AG04450 (cell line): ENCODE results near the gene C16orf95. TPM values are rescaled to one million over a fixed set of nuclear protein-coding genes. Genes with fewer than 3 reads are reported as not detected.

Source experiments
- CTCF ChIA-PET: fragments of 300-600, 350-600 bp; formaldehyde crosslinking; extraction: SDS; loops from one replicate; lab custom pipeline; 2022; ENCODE audit warnings: antibody characterized with exemption, inconsistent platforms; lab: Charles Lee
- POLR2A ChIA-PET: fragments of 350-600 bp; formaldehyde crosslinking; extraction: SDS; loops from one replicate; lab custom pipeline; 2021; ENCODE audit warnings: antibody characterized with exemption, inconsistent platforms; lab: Yijun Ruan, JAX
- DNase-seq: peaks from one replicate; pipeline ENCODE4 v3.0.0-alpha.2; 2011; ENCODE audit warnings: low read depth, low spot score
- H3K27ac ChIP-seq: one replicate; pipeline ENCODE4 v1.5.1; 2012; ENCODE audit warnings: low read depth, low read length, control low read depth
- H3K27me3 ChIP-seq: one replicate; pipeline ENCODE4 v1.6.0; 2012; ENCODE audit warnings: low read length; ENCODE audit not compliant: control insufficient read depth, insufficient read depth
- H3K4me3 ChIP-seq: 2 replicates; pipeline ENCODE4 v1.5.1; 2011; ENCODE audit warnings: mild to moderate bottlenecking, low read depth, low read length, control low read depth
- H3K9me3 ChIP-seq: 2 replicates; pipeline ENCODE4 v1.5.1; 2012; ENCODE audit warnings: low read length; ENCODE audit not compliant: control insufficient read depth, insufficient read depth
- polyA plus RNA-seq: library from polyadenylated mRNA; depleted of rRNA; stranded (reverse); fragments of >200 nt; gene quantifications from 2 replicates; pipeline ENCODE4 v1.2.3, GENCODE V29; 2011
- TF ChIP-seq, protein P1 (sequence below): IDR thresholded peaks from 2 replicates; pipeline ENCODE4 v1.5.1; 2011; ENCODE audit warnings: low read depth, low read length, control low read depth, inconsistent platforms

Gene C16orf95
- polyA plus RNA-seq, 1 experiment = 2.0 TPM

DNA sequence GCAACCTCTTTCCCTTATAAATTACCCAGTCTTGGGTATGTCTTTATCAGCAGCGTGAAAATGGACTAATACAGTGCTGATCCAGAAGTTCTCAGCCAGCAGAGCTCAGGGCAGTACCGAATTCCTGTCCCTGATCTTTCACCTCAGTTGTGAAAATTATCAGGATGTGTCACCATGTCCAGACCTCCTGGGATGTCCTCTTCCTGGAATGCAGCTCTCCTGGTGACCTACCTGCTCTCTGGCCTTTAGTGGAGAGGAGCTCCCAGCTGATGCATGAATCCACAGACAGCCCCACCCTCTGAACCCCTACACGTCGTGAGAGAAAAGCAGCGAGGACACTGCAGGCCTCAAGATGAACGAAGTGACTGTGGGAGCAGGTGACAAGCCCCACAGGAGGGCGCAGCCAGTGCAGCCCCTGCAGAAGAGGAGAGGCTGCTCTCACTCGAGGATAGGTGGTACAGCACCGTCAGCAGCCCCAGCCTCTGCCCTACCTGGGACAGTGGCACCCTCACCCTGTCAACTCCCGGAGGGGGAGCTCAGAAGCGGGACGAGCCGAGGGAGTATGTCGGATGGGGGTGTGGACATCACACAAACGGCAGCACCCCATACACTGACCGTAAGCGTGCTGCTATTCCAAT lies 22.0 kb upstream of the C16orf95 start:
- Histone ChIP-seq H3K27ac (no peak overlapping the region), H3K4me3 (no peak overlapping the region), H3K9me3 (no peaks in the 10 kb centered on the region), H3K27me3 (no peaks in the 10 kb centered on the region)
- POLR2A ChIA-PET = no interaction called here
- DNase-seq = no peak
- TF ChIP-seq, protein P1, sequence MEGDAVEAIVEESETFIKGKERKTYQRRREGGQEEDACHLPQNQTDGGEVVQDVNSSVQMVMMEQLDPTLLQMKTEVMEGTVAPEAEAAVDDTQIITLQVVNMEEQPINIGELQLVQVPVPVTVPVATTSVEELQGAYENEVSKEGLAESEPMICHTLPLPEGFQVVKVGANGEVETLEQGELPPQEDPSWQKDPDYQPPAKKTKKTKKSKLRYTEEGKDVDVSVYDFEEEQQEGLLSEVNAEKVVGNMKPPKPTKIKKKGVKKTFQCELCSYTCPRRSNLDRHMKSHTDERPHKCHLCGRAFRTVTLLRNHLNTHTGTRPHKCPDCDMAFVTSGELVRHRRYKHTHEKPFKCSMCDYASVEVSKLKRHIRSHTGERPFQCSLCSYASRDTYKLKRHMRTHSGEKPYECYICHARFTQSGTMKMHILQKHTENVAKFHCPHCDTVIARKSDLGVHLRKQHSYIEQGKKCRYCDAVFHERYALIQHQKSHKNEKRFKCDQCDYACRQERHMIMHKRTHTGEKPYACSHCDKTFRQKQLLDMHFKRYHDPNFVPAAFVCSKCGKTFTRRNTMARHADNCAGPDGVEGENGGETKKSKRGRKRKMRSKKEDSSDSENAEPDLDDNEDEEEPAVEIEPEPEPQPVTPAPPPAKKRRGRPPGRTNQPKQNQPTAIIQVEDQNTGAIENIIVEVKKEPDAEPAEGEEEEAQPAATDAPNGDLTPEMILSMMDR = no peak
- CTCF ChIA-PET = interaction anchor here (0.6 to 1.4 kb wide), 2 partner anchors 14 to 212 kb away, joined by 3 read pairs; no protein-coding TSS in a partner anchor

DNA sequence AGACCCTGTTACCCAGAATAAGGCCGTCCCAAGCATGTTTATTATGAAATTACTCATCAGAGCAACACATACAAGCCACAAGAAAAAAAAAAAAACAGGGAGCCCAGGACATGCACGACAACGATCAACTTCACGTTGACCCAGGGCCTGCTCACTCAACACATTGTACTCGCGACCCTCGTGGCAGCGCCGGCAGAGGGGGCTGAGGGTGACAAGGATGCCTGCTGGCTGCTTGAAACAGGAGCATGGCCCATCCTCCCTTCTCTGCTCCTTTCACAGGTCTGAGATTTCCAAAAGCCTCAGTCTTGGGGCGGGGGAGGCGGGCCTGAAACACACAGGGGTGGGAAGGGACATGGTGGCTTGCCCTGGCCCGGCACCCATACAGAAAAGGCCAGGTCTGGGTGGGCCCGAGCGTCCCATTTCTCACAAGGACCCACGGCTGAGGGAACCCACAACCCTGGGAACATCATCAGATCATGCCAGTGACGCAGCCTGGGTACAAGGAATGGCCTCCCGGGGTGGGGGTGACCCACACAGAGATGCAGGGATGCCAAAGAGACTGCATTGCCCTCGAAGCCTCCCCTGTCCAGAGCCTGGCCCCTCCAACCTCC lies 21.1 kb upstream of the C16orf95 start:
- Histone ChIP-seq H3K4me3 (no peak overlapping the region), H3K27me3 (no peaks in the 10 kb centered on the region), H3K9me3 (no peaks in the 10 kb centered on the region), H3K27ac (no peak overlapping the region)
- ChIA-PET POLR2A (no interaction called here), CTCF (no interaction called here)
- DNase-seq = no peak
- TF ChIP-seq, protein P1 = no peak

DNA sequence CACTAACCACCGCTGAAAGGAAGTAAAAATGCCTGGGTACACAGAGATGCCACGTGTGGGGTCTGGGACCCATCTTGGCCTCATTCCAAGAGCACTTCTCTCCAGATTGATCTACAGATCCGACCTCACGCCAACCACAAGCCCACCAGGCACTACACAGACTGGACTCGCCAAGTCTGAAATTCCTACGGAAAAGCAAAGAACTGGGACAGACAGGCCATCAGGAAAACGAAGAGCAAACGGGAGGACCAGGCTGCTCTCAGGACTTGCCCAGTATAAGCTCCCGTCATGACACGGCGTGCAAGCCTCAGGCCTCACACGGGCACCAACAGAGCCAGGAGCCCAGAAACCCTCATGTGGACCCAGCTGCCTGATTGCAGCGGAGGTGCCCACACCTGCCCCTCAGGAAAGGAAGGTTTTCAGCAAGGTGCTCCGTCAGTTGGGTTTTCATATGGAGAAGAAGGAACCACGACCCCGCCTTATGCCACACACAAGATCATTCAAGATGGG lies 20.1 kb upstream of the C16orf95 start:
- Histone ChIP-seq H3K4me3 (no peak overlapping the region), H3K27me3 (no peaks in the 10 kb centered on the region), H3K27ac (no peak overlapping the region), H3K9me3 (no peaks in the 10 kb centered on the region; the same call in 1 of the 2 replicates)
- TF ChIP-seq, protein P1 = no peak
- POLR2A ChIA-PET = no interaction called here
- CTCF ChIA-PET = no interaction called here
- no peak for DNase-seq

DNA sequence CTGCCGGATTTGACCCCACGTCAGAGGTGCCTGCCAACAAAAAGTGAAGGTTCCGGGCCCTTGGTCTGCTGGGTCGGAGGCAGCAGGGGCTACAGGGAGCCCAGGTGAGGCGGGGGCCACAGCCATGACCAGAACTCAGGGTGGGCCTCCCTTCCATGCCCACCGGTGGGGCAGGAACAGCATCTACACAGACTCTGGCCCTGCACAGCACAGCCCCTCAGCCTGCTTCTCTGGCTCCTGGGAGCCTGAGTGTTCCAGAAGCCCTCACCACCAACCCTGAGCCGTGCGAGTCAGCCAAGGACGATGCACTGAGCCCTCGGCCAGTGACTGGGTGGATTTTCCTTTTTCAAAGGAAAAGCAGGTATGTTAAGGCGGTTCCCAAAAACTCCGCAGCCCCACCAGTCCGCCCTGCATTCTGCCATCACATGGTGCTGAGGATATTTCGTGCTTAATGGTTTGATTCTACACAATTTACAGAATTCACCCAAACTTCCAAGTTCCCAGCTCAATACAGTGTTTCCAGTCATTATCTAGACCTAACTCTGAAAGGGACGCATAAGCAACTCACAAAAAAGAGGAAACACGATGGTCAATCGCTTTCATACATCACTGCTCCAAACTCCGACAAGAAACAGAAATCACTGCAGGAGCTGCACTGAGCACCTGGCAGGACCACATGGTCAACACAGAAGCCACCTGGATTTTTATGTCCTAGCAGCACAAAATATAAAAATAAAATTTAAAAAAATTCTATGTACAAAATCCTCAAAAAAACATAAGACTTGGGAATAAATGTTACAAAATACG lies 19.4 kb upstream of the C16orf95 start:
- Histone ChIP-seq H3K9me3 (no peaks in the 10 kb centered on the region; the same call in 1 of the 2 replicates), H3K27ac (no peak overlapping the region), H3K4me3 (no peak overlapping the region), H3K27me3 (no peaks in the 10 kb centered on the region)
- TF ChIP-seq, protein P1 = no peak
- ChIA-PET CTCF (no interaction called here), POLR2A (no interaction called here)
- DNase-seq = no peak
